ENCODE measurements around the gene CXCL12.

DNA sequence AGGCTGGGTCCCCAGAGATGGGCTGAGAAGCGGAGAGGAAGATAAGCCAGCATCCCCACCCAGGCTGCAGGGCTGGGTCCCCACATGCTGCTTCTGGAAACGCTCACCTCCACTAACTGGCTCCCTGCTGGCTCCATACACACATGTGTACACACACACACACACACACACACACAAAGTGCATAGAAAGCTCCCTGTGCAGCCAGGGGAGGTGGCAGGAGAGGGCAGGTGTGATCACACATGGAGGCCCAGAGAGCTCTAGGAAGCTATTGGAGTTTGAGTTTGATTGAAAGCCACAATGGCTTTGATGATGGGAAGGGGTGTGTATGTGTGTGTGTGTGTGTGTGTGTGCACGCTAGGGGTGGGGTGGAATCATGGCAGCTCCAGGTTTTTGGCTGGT is 29.3 kb downstream of the CXCL12 start:
- TF ChIP-seq, protein P1, sequence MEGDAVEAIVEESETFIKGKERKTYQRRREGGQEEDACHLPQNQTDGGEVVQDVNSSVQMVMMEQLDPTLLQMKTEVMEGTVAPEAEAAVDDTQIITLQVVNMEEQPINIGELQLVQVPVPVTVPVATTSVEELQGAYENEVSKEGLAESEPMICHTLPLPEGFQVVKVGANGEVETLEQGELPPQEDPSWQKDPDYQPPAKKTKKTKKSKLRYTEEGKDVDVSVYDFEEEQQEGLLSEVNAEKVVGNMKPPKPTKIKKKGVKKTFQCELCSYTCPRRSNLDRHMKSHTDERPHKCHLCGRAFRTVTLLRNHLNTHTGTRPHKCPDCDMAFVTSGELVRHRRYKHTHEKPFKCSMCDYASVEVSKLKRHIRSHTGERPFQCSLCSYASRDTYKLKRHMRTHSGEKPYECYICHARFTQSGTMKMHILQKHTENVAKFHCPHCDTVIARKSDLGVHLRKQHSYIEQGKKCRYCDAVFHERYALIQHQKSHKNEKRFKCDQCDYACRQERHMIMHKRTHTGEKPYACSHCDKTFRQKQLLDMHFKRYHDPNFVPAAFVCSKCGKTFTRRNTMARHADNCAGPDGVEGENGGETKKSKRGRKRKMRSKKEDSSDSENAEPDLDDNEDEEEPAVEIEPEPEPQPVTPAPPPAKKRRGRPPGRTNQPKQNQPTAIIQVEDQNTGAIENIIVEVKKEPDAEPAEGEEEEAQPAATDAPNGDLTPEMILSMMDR (IDR thresholded peaks at IDR 0.05; ENCODE audit: low read depth, low read length, missing input control): no peak
- TF ChIP-seq JUND (IDR thresholded peaks at IDR 0.05) (no peak), HNF4G (IDR thresholded peaks at IDR 0.05) (no peak), RAD21 (IDR thresholded peaks at IDR 0.05) (no peak), TAF1 (conservative IDR thresholded peaks at IDR 0.05) (no peak)
- TF ChIP-seq, protein P2, sequence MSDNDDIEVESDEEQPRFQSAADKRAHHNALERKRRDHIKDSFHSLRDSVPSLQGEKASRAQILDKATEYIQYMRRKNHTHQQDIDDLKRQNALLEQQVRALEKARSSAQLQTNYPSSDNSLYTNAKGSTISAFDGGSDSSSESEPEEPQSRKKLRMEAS (IDR thresholded peaks at IDR 0.05): no peak
